ENCODE data around the gene SLC16A12. TPM values are rescaled to one million over a fixed set of nuclear protein-coding genes. Genes with fewer than 3 reads are reported as not detected.

Gene SLC16A12
- total and polyA plus RNA-seq, 2 of the 13 experiments (the other 11 are each of a cell fraction or from before 2014, with no cell fraction given) = 0.02 TPM; not detected in 1

- H3K9me3 ChIP-seq (ENCODE audit: low read length) = no peaks in the 10 kb centered on the region
- no peaks in the 10 kb centered on the region for H4K20me1 ChIP-seq (ENCODE audit: insufficient read depth, low read length)
- FAIRE-seq (no peak), DNase-seq (ENCODE audit: low spot score) (no peak), ATAC-seq (no peak)
- BruUV-seq (replicated peaks) = no TSS peak
- H3K36me3 ChIP-seq (replicated peaks in 1 of 2; ENCODE audit: control insufficient read depth in 1 of 2, insufficient read depth in 2 of 2, low read length in 2 of 2) = no peaks in the 10 kb centered on the region
- H3K4me3 ChIP-seq (replicated peaks in 1 of 3; ENCODE audit: insufficient read depth in 1 of 3, low read depth in 2 of 3, low read length in 3 of 3) = no peak overlapping the region
- ChIA-PET POLR2A (no interaction called here), CTCF (ENCODE audit: low intra/inter-chr PET ratio, low total read pairs) (no interaction called here)
- no peak for TF ChIP-seq SALL1 (CRISPR knock-in tag; IDR thresholded peaks at IDR 0.05)
- TF ChIP-seq ZHX1 (CRISPR knock-in tag; IDR thresholded peaks at IDR 0.05; ENCODE audit: low read depth) = no peak
- TF ChIP-seq ATF7-NPFF (CRISPR knock-in tag; IDR thresholded peaks at IDR 0.05; ENCODE audit: low read depth) = no peak
- no peak for TF ChIP-seq ZNF577 (CRISPR knock-in tag; IDR thresholded peaks at IDR 0.05; ENCODE audit: borderline replicate concordance, low read depth)
- no peak for TF ChIP-seq NFE2L2 (IDR thresholded peaks at IDR 0.05; ENCODE audit: low read length)
- TF ChIP-seq MIER2 (CRISPR knock-in tag; IDR thresholded peaks at IDR 0.05) = no peak
- no peak for TF ChIP-seq ZNF678 (CRISPR knock-in tag; IDR thresholded peaks at IDR 0.05)
- no peak for TF ChIP-seq HOXA9 (CRISPR knock-in tag; IDR thresholded peaks at IDR 0.05; ENCODE audit: borderline replicate concordance)
- peak; percentile 40; the same call in 1 of the 2 replicates for TF ChIP-seq MNT (IDR thresholded peaks at IDR 0.05)
- H3K27ac ChIP-seq (ENCODE audit: extremely low read length, insufficient read depth, low read length) = no peak overlapping the region
- in situ Hi-C loops (cut with HindIII; ENCODE audit: extremely low pct_ligation_motif_present, low pct_unique_long_range_greater_than_20kb) = no loop called here
- H3K4me2 ChIP-seq (ENCODE audit: low read depth, low read length) = no peak overlapping the region
- intact Hi-C loops (cut with micrococcal nuclease; ENCODE audit: unreplicated experiment) = loop anchor here (5.0 kb wide), 1 partner anchor 67 kb away; no protein-coding TSS in a partner anchor
- WGBS (ENCODE audit: low lambda C conversion rate) = 17% methylated on average over 1 of the region's 1 CpG
- no peak overlapping the region for H3K9ac ChIP-seq (ENCODE audit: insufficient read depth, low read depth, low read length)
- peaks cover 33% of the 10 kb centered on the region for H3K4me1 ChIP-seq (ENCODE audit: insufficient read depth, low read length)
- H3K79me2 ChIP-seq (ENCODE audit: insufficient read depth, low read length) = no peaks in the 10 kb centered on the region
- H2AFZ ChIP-seq (ENCODE audit: low read length) = no peak overlapping the region
- H3K27me3 ChIP-seq (ENCODE audit: control insufficient read depth in 1 of 2, insufficient read depth in 2 of 2, low read length in 2 of 2) = no peaks in the 10 kb centered on the region
These were observed 55.5 kb downstream of the SLC16A12 start for GRCh38 chr10:89479771-89480446.
